Neural progenitor cell (in vitro differentiated cells): ENCODE measurements around the gene PCDHB4. TPM values are rescaled to one million over a fixed set of nuclear protein-coding genes. Genes with fewer than 3 reads are reported as not detected.

Source experiments
- DNase-seq: peaks from one replicate; pipeline ENCODE4 v3.0.0-alpha.2; 2016; ENCODE audit warnings: low spot score
- H2AFZ ChIP-seq: fragments of 200-600 bp; sonication (generic); replicated peaks from 2 replicates; pipeline ENCODE4 v1.6.1; 2016; ENCODE audit warnings: antibody characterized with exemption
- H3F3A ChIP-seq: fragments of 200-600 bp; sonication (generic); 2 replicates; pipeline ENCODE4 v1.6.1; 2016; ENCODE audit warnings: antibody characterized with exemption, low read depth
- H3K27ac ChIP-seq: fragments of 200-600 bp; sonication (generic); 2 replicates; pipeline ENCODE4 v1.5.1; 2016; ENCODE audit warnings: mild to moderate bottlenecking
- H3K27me3 ChIP-seq: fragments of 200-600 bp; sonication (generic); 2 replicates; pipeline ENCODE4 v1.6.1; 2016; ENCODE audit warnings: mild to moderate bottlenecking, moderate library complexity
- H3K36me3 ChIP-seq: fragments of 200-600 bp; sonication (generic); 2 replicates; pipeline ENCODE4 v1.5.1; 2016
- H3K4me1 ChIP-seq: fragments of 200-600 bp; sonication (generic); 2 replicates; pipeline ENCODE4 v1.6.1; 2016; ENCODE audit warnings: mixed run types
- H3K4me2 ChIP-seq: fragments of 200-600 bp; sonication (generic); 2 replicates; pipeline ENCODE4 v1.6.1; 2016
- H3K4me3 ChIP-seq: fragments of 200-600 bp; sonication (generic); 2 replicates; pipeline ENCODE4 v1.5.1; 2016
- H3K79me2 ChIP-seq: fragments of 200-600 bp; sonication (generic); 2 replicates; pipeline ENCODE4 v1.6.1; 2016; ENCODE audit warnings: low read depth
- H3K9ac ChIP-seq: fragments of 200-600 bp; sonication (generic); 2 replicates; pipeline ENCODE4 v1.6.1; 2016
- H3K9me3 ChIP-seq: fragments of 200-600 bp; sonication (generic); 2 replicates; pipeline ENCODE4 v1.5.1; 2016; ENCODE audit warnings: low read depth
- H4K20me1 ChIP-seq: fragments of 200-600 bp; sonication (generic); 2 replicates; pipeline ENCODE4 v1.6.1; 2016; ENCODE audit warnings: low read depth
- H3K27ac Mint-ChIP-seq: 3 replicates; pipeline ENCODE4 v1.8.0; 2021; ENCODE audit warnings: mixed read lengths
- H3K27me3 Mint-ChIP-seq: 2 replicates; pipeline ENCODE4 v1.8.0; 2022; ENCODE audit warnings: low read depth, mild to moderate bottlenecking, inconsistent platforms, moderate library complexity, mixed read lengths; ENCODE audit not compliant: insufficient read depth
- H3K36me3 Mint-ChIP-seq: 3 replicates; pipeline ENCODE4 v1.8.0; 2021; ENCODE audit warnings: mixed read lengths
- H3K4me1 Mint-ChIP-seq: 3 replicates; pipeline ENCODE4 v1.8.0; 2021; ENCODE audit warnings: mixed read lengths
- H3K4me3 Mint-ChIP-seq: 3 replicates; pipeline ENCODE4 v1.8.0; 2021; ENCODE audit warnings: mild to moderate bottlenecking, moderate library complexity, mixed read lengths
- H3K9me3 Mint-ChIP-seq: 3 replicates; pipeline ENCODE4 v1.8.0; 2020; ENCODE audit warnings: mixed read lengths
- EZH2 ChIP-seq: fragments of 200-600 bp; sonication (generic); IDR thresholded peaks from 2 replicates; pipeline ENCODE4 v1.6.1; 2017; ENCODE audit warnings: antibody characterized with exemption, mild to moderate bottlenecking, moderate library complexity
- EZH2phosphoT487 ChIP-seq: fragments of 200-600 bp; sonication (generic); IDR thresholded peaks from 2 replicates; pipeline ENCODE4 v1.6.1; 2017; ENCODE audit warnings: antibody characterized with exemption
- total RNA-seq: library from RNA; depleted of rRNA; stranded (reverse); fragments of >200 nt; gene quantifications from 2 replicates; pipeline ENCODE4 v1.2.3, GENCODE V29; 2015; ENCODE audit warnings: low replicate concordance
- TF ChIP-seq, protein P1 (sequence below): fragments of 200-600 bp; sonication (generic); IDR thresholded peaks from 2 replicates; pipeline ENCODE4 v1.5.1; 2017; ENCODE audit warnings: antibody characterized with exemption, mild to moderate bottlenecking

The PCDHB4 gene
- 1.9 and 2.3 TPM in 2 replicates for total RNA-seq

DNA sequence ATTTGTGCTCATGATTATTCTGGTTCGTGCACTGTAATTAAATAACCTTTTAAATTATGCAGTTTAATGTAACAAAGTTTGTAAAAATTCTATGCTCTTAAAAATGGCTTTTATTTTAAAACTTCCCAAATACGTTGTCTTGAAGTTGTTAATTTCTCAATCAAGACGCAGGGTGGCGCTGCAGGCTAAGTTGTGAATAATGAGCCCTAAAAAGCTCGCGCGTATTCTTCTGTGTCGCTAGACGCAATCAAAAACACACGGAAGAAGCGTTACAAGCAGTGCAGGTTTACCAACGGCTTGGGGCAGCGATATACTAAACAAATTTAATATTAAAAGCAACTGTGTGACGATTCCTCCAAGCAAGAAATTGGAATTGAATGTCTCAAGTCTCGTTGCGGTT, at the start of gene PCDHB4:
TSS of gene PCDHB4 (plus strand) at position 256 of the 400 bp plus-strand sequence. CDS start 181 bp downstream, outside the sequence.
- Mint-ChIP-seq H3K27me3 (peaks cover 4% of the 10 kb centered on the region), H3K4me1 (no peaks in the 10 kb centered on the region), H3K36me3 (peaks cover 13% of the 10 kb centered on the region), H3K9me3 (peaks cover 32% of the 10 kb centered on the region), H3K27ac (no peak within 1 kb of the TSS), H3K4me3 (no peak within 1 kb of the TSS)
- no peaks in the 10 kb centered on the region for H3F3A ChIP-seq
- no peak within 1 kb of the TSS for H3K4me2 ChIP-seq
- no peak within 1 kb of the TSS for H3K9ac ChIP-seq
- peaks cover 5% of the 10 kb centered on the region for H3K9me3 ChIP-seq
- DNase-seq = peak; percentile 25
- no peaks in the 10 kb centered on the region for H3K27me3 ChIP-seq
- no peaks in the 10 kb centered on the region for H3K4me1 ChIP-seq
- H3K4me3 ChIP-seq = no peak within 1 kb of the TSS
- H3K27ac ChIP-seq = no peak within 1 kb of the TSS
- no peak within 1 kb of the TSS for H2AFZ ChIP-seq
- H4K20me1 ChIP-seq = no peaks in the 10 kb centered on the region
- no peaks in the 10 kb centered on the region for H3K79me2 ChIP-seq
- H3K36me3 ChIP-seq = peaks cover 7% of the 10 kb centered on the region
- TF ChIP-seq EZH2phosphoT487 = no peak
- TF ChIP-seq, protein P1, sequence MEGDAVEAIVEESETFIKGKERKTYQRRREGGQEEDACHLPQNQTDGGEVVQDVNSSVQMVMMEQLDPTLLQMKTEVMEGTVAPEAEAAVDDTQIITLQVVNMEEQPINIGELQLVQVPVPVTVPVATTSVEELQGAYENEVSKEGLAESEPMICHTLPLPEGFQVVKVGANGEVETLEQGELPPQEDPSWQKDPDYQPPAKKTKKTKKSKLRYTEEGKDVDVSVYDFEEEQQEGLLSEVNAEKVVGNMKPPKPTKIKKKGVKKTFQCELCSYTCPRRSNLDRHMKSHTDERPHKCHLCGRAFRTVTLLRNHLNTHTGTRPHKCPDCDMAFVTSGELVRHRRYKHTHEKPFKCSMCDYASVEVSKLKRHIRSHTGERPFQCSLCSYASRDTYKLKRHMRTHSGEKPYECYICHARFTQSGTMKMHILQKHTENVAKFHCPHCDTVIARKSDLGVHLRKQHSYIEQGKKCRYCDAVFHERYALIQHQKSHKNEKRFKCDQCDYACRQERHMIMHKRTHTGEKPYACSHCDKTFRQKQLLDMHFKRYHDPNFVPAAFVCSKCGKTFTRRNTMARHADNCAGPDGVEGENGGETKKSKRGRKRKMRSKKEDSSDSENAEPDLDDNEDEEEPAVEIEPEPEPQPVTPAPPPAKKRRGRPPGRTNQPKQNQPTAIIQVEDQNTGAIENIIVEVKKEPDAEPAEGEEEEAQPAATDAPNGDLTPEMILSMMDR = peak; percentile 44

- H3K4me1 ChIP-seq = no peaks in the 10 kb centered on the region
- no peak for TF ChIP-seq EZH2phosphoT487
- no peak for TF ChIP-seq EZH2
- TF ChIP-seq, protein P1 = no peak
- no peak overlapping the region for H3K9ac ChIP-seq
- no peak overlapping the region for H3K4me3 ChIP-seq
- Mint-ChIP-seq H3K9me3 (peaks cover 15% of the 10 kb centered on the region), H3K27ac (no peak overlapping the region), H3K4me1 (no peaks in the 10 kb centered on the region), H3K4me3 (no peak overlapping the region), H3K36me3 (no peaks in the 10 kb centered on the region), H3K27me3 (peaks cover 5% of the 10 kb centered on the region)
- H3K36me3 ChIP-seq = no peaks in the 10 kb centered on the region
- DNase-seq = no peak
- H3K4me2 ChIP-seq = no peak overlapping the region
- no peaks in the 10 kb centered on the region for H3K27me3 ChIP-seq
- H4K20me1 ChIP-seq = no peaks in the 10 kb centered on the region
- H3F3A ChIP-seq = no peaks in the 10 kb centered on the region
- no peak overlapping the region for H3K27ac ChIP-seq
- H3K79me2 ChIP-seq = no peaks in the 10 kb centered on the region
- no peaks in the 10 kb centered on the region for H3K9me3 ChIP-seq
- H2AFZ ChIP-seq = no peak overlapping the region
Observed at GRCh38 chr5:141077826-141078225, 43.8 kb upstream of the PCDHB4 start.

DNA sequence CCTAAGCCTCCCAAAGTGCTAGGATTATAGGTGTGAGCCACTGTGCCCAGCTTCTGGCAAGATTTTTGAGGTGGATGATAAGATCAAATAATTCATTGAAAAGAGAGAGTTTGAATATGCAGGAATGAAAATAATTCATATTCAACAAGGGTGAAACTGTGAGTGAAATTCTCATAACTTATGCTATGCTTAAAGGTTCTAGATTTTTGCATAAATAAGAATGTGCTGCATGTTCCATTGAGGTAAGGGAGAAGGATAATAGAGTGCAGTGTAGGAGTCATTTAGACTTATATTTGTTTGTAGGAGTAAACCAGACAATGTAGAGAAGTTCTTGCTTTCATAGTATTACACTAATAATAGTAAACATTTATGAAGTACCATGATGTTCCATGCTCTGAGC, 39.4 kb upstream of the PCDHB4 start:
- no peak overlapping the region for H3K27ac Mint-ChIP-seq

More for the DNA sequence above, 39.4 kb upstream of the PCDHB4 start:
- H3K4me3 Mint-ChIP-seq = no peak overlapping the region
- H2AFZ ChIP-seq = no peak overlapping the region
- TF ChIP-seq, protein P1 = no peak
- no peak for TF ChIP-seq EZH2
- no peak for TF ChIP-seq EZH2phosphoT487
- H3K4me2 ChIP-seq = no peak overlapping the region
- peaks cover 4% of the 10 kb centered on the region for H3K36me3 ChIP-seq
- H3K36me3 Mint-ChIP-seq = no peaks in the 10 kb centered on the region
- H3K9me3 ChIP-seq = no peaks in the 10 kb centered on the region
- H3F3A ChIP-seq = no peaks in the 10 kb centered on the region
- H3K27me3 Mint-ChIP-seq = peaks cover 9% of the 10 kb centered on the region
- no peak overlapping the region for H3K9ac ChIP-seq
- H4K20me1 ChIP-seq = no peaks in the 10 kb centered on the region
- no peaks in the 10 kb centered on the region for H3K4me1 ChIP-seq
- no peak overlapping the region for H3K27ac ChIP-seq
- DNase-seq = no peak
- no peaks in the 10 kb centered on the region for H3K79me2 ChIP-seq
- no peak overlapping the region for H3K4me3 ChIP-seq
- H3K4me1 Mint-ChIP-seq = no peaks in the 10 kb centered on the region
- peaks cover 11% of the 10 kb centered on the region for H3K9me3 Mint-ChIP-seq
- no peaks in the 10 kb centered on the region for H3K27me3 ChIP-seq
